ENCODE results near the gene NISCH.

The NISCH gene

GRCh38 chr3:52487050-52487787 is 31.8 kb downstream of the NISCH start:
- no peak for DNase-seq (ENCODE audit: extremely low spot score, insufficient read length, low read depth)
- FAIRE-seq: no peak

GRCh38 chr3:52487788-52488691 is 32.6 kb downstream of the NISCH start:
- no peak for DNase-seq (ENCODE audit: extremely low spot score, insufficient read length, low read depth)
- no peak for FAIRE-seq

- FAIRE-seq (no peak), DNase-seq (ENCODE audit: extremely low spot score, insufficient read length, low read depth) (no peak)
These were observed 33.3 kb downstream of the NISCH start for GRCh38 chr3:52488746-52489145.

- no peak for DNase-seq (ENCODE audit: extremely low spot score, insufficient read length, low read depth)
These were observed 34.0 kb downstream of the NISCH start for GRCh38 chr3:52489453-52489852.

GRCh38 chr3:52490035-52490938 is 34.9 kb downstream of the NISCH start:
- DNase-seq (ENCODE audit: extremely low spot score, insufficient read length, low read depth) (no peak), FAIRE-seq (no peak)

More at GRCh38 chr3:52489453-52489852, 34.0 kb downstream of the NISCH start:
- FAIRE-seq: no peak

- no peak for DNase-seq (ENCODE audit: extremely low spot score, insufficient read length, low read depth)
- no peak for FAIRE-seq
These were observed 35.6 kb downstream of the NISCH start for GRCh38 chr3:52490939-52491526.

GRCh38 chr3:52492059-52492458 is 36.7 kb downstream of the NISCH start:
- DNase-seq (ENCODE audit: extremely low spot score, insufficient read length, low read depth) (no peak), FAIRE-seq (no peak)

- DNase-seq (ENCODE audit: extremely low spot score, insufficient read length, low read depth) (no peak), FAIRE-seq (no peak)
These were observed 38.0 kb downstream of the NISCH start for GRCh38 chr3:52493232-52494017.

GRCh38 chr3:52494445-52494844 is 39.0 kb downstream of the NISCH start:
- DNase-seq (ENCODE audit: extremely low spot score, insufficient read length, low read depth) (no peak), FAIRE-seq (no peak)

- FAIRE-seq (no peak), DNase-seq (ENCODE audit: extremely low spot score, insufficient read length, low read depth) (no peak)
These were observed 39.6 kb downstream of the NISCH start, which contains the start of gene STAB1 for GRCh38 chr3:52494886-52495495. TSS of gene STAB1 (plus strand) at chr3:52495338. CDS start at chr3:52495414, 76 bp downstream.

GRCh38 chr3:52495777-52496602 is 40.6 kb downstream of the NISCH start:
- FAIRE-seq (no peak), DNase-seq (ENCODE audit: extremely low spot score, insufficient read length, low read depth) (no peak)

GRCh38 chr3:52498137-52499054 is 43.0 kb downstream of the NISCH start:
- FAIRE-seq (no peak), DNase-seq (ENCODE audit: extremely low spot score, insufficient read length, low read depth) (no peak)

GRCh38 chr3:52501046-52501445 is 45.6 kb downstream of the NISCH start:
- no peak for DNase-seq (ENCODE audit: extremely low spot score, insufficient read length, low read depth)
- FAIRE-seq: no peak

- FAIRE-seq: no peak
- no peak for DNase-seq (ENCODE audit: extremely low spot score, insufficient read length, low read depth)
These were observed 46.6 kb downstream of the NISCH start for GRCh38 chr3:52502001-52502400.

- DNase-seq (ENCODE audit: extremely low spot score, insufficient read length, low read depth) (no peak), FAIRE-seq (no peak)
These were observed 47.5 kb downstream of the NISCH start for GRCh38 chr3:52502808-52503350.

GRCh38 chr3:52503788-52504424 is 48.5 kb downstream of the NISCH start:
- FAIRE-seq: no peak

More at GRCh38 chr3:52503788-52504424, 48.5 kb downstream of the NISCH start:
- DNase-seq (ENCODE audit: extremely low spot score, insufficient read length, low read depth): no peak
